Measurements from ENCODE around the gene SLC16A8.

GRCh38 chr22:38106814-38107578 lies 23.0 kb upstream of the SLC16A8 start:
- TF ChIP-seq CTCF (conservative IDR thresholded peaks at IDR 0.05; ENCODE audit: low read depth in 2 of 2) (peak in 1 of 2 experiments; percentile 34; a peak in 2 of 4 replicates), POLR2AphosphoS5 (IDR thresholded peaks at IDR 0.05; ENCODE audit: low read depth) (no peak), EZH2 (IDR thresholded peaks at IDR 0.05; ENCODE audit: low read depth, unreplicated experiment) (no peak), EZH2phosphoT487 (IDR thresholded peaks at IDR 0.05; ENCODE audit: unreplicated experiment) (no peak), REST (IDR thresholded peaks at IDR 0.05; ENCODE audit: unreplicated experiment) (no peak), ETS1 (IDR thresholded peaks at IDR 0.05) (no peak), ZNF114 (CRISPR knock-in tag; IDR thresholded peaks at IDR 0.05) (no peak), JUNB (IDR thresholded peaks at IDR 0.05; ENCODE audit: unreplicated experiment) (no peak), NANOG (IDR thresholded peaks at IDR 0.05; ENCODE audit: borderline replicate concordance) (no peak), STAT1 (IDR thresholded peaks at IDR 0.05; ENCODE audit: unreplicated experiment) (no peak), CREB1 (CRISPR knock-in tag; IDR thresholded peaks at IDR 0.05; ENCODE audit: low read depth) (no peak), ZNF331 (CRISPR knock-in tag; IDR thresholded peaks at IDR 0.05; ENCODE audit: low read depth) (no peak)
